Measurements from ENCODE around the gene ABLIM1. TPM values are rescaled to one million over a fixed set of nuclear protein-coding genes. Genes with fewer than 3 reads are reported as not detected.

The ABLIM1 gene
- total and polyA plus RNA-seq, 4 donors, result 20.0 to 135 (median 59.9) TPM

GRCh38 chr10:114635101-114635500 is 23.0 kb downstream of the ABLIM1 start:
- Histone ChIP-seq H3K27me3 (ENCODE audit: control insufficient read depth in 3 of 3, insufficient read depth in 3 of 3, low read length in 2 of 3) (peaks cover 0 to 6% (median 0%) of the 10 kb centered on the region in 3 donors), H3K36me3 (ENCODE audit: control insufficient read depth in 4 of 4, insufficient read depth in 4 of 4, low read length in 4 of 4) (peaks cover 0 to 3% (median 0%) of the 10 kb centered on the region in 4 donors), H3K4me1 (ENCODE audit: control insufficient read depth in 5 of 5, insufficient read depth in 5 of 5, low read length in 5 of 5) (peaks cover 16 to 74% (median 31%) of the 10 kb centered on the region in 5 donors), H3K4me3 (no peak overlapping the region), H3K9me3 (ENCODE audit: control insufficient read depth in 4 of 4, insufficient read depth in 3 of 4, low read length in 3 of 4) (no peaks in the 10 kb centered on the region), H3K9ac (ENCODE audit: insufficient read depth in 1 of 2, low read length in 2 of 2) (no peak overlapping the region), H3K27ac (ENCODE audit: low read depth in 1 of 2, low read length in 1 of 2) (peak overlapping the region; percentile 80 to 92)
- no peak for TF ChIP-seq CTCF (IDR thresholded peaks at IDR 0.05; ENCODE audit: control extremely low read depth, extremely low read depth)
- DNase-seq (peak in 2 of 3 donors; percentile 52 to 54), ATAC-seq (ENCODE audit: insufficient read depth, low FRiP score) (no peak)
- WGBS, 2 donors, result 40 to 59% methylated on average over 7 of the region's 7 CpGs

DNA sequence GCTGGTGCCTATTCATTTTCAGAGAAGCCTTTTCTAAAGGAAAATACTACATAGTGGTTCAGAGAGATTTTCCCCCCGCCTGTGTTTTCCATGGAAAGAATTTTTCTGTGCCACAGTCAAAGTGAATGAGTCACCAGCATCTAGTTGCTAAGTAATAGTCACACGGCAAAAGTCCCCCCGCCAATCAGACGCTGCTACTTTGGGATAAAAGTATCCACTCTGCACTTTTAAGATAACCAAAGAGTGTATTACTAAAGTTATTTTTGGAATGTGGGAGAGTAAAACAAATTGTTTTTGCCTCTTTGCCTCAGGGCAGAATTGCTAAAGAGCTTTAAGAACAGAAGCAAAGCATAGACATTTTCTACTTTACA is 23.5 kb downstream of the ABLIM1 start:
- Histone ChIP-seq H3K27me3 (ENCODE audit: control insufficient read depth in 3 of 3, insufficient read depth in 3 of 3, low read length in 2 of 3) (peaks cover 0 to 6% (median 0%) of the 10 kb centered on the region in 3 donors), H3K4me3 (no peak overlapping the region), H3K9me3 (ENCODE audit: control insufficient read depth in 4 of 4, insufficient read depth in 3 of 4, low read length in 3 of 4) (no peaks in the 10 kb centered on the region), H3K4me1 (ENCODE audit: control insufficient read depth in 5 of 5, insufficient read depth in 5 of 5, low read length in 5 of 5) (peaks cover 16 to 74% (median 31%) of the 10 kb centered on the region in 5 donors), H3K36me3 (ENCODE audit: control insufficient read depth in 4 of 4, insufficient read depth in 4 of 4, low read length in 4 of 4) (peaks cover 0 to 3% (median 0%) of the 10 kb centered on the region in 4 donors), H3K9ac (ENCODE audit: insufficient read depth in 1 of 2, low read length in 2 of 2) (peak overlapping the region in 1 of 2 donors; percentile 51), H3K27ac (ENCODE audit: low read depth in 1 of 2, low read length in 1 of 2) (peak overlapping the region; percentile 60 to 92)
- 38 to 66% methylated on average over 4 of the region's 4 CpGs for WGBS, 2 donors
- TF ChIP-seq CTCF (IDR thresholded peaks at IDR 0.05; ENCODE audit: control extremely low read depth, extremely low read depth), result no peak
- ATAC-seq (ENCODE audit: insufficient read depth, low FRiP score) (peak; percentile 52), DNase-seq (peak; percentile 68 to 83 (median 83))

DNA sequence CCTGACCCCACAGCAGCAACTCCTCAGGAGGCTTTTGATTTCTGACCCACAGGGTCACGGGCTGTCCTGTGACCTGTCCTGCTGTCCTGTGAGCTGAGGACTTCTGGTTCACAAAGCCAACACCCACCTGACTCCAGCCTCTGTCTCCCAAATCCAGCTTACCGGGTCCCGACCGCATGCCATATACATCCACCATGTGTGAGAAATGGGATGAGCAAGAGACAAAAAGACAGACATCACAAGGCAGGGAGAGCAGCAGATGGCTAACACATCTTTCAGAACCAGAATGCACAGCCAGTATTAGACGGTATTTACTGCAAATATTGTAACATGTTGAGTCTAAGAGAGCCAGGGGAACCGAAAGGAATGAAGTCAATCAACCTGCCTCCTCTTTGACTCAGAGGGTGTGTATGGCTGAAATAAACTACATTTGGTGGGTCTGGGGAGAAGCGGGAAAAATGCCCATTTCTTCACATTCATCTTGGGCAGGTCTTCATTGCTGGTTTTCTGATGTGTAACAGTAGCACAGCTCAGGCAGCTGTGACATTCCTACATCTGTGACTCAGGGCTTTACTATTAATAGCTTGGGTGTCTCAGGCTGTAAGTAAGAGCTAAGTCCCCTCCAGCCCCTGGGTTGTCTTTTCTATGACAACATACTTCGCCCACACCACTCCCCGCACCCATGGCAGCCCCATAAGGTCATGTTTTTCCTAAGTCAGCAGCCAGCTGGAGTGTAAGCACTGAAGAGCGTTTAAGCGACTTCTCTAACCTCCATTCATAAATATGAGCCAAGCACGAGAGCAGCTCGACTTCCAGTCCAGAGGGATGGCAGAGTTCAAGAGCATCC is 25.0 kb downstream of the ABLIM1 start:
- peaks cover 14 to 60% (median 27%) of the 10 kb centered on the region in 5 donors for H3K4me1 ChIP-seq (ENCODE audit: control insufficient read depth in 5 of 5, insufficient read depth in 5 of 5, low read length in 5 of 5)
- no peaks in the 10 kb centered on the region for H3K36me3 ChIP-seq (ENCODE audit: control insufficient read depth in 4 of 4, insufficient read depth in 4 of 4, low read length in 4 of 4)
- no peak overlapping the region for H3K9ac ChIP-seq (ENCODE audit: insufficient read depth in 1 of 2, low read length in 2 of 2)
- TF ChIP-seq CTCF (IDR thresholded peaks at IDR 0.05; ENCODE audit: control extremely low read depth, extremely low read depth), result no peak
- H3K27ac ChIP-seq (ENCODE audit: low read depth in 1 of 2, low read length in 1 of 2), result peak overlapping the region; percentile 86 to 96
- ATAC-seq (ENCODE audit: insufficient read depth, low FRiP score), result peak; percentile 50
- peak; percentile 58 to 84 (median 79) for DNase-seq
- peaks cover 0 to 6% (median 0%) of the 10 kb centered on the region in 3 donors for H3K27me3 ChIP-seq (ENCODE audit: control insufficient read depth in 3 of 3, insufficient read depth in 3 of 3, low read length in 2 of 3)
- H3K9me3 ChIP-seq (ENCODE audit: control insufficient read depth in 4 of 4, insufficient read depth in 3 of 4, low read length in 3 of 4), result no peaks in the 10 kb centered on the region
- 50 to 66% methylated on average over 13 of the region's 13 CpGs for WGBS, 2 donors
- no peak overlapping the region for H3K4me3 ChIP-seq
